D341Med (cell line): Measurements from ENCODE around the gene PLTP.
"Not testable (repeated sequence)": the region's sequence is repeated elsewhere in the genome, so short reads cannot be mapped to it uniquely, and the experiment has no call there.

Experiments used
- DNase-seq: peaks from one replicate; pipeline ENCODE4 v3.0.0; 2012; ENCODE audit warnings: low spot score

PLTP gene

GRCh38 chr20:45911486-45912343, at the start of gene PLTP:
TSS of gene PLTP (minus strand) at chr20:45912155. CDS start at chr20:45911452, 703 bp downstream.
- DNase-seq, result peak; percentile 89

- DNase-seq, result no peak
Observed at GRCh38 chr20:45959956-45960630, 48.1 kb upstream of the PLTP start.

DNA sequence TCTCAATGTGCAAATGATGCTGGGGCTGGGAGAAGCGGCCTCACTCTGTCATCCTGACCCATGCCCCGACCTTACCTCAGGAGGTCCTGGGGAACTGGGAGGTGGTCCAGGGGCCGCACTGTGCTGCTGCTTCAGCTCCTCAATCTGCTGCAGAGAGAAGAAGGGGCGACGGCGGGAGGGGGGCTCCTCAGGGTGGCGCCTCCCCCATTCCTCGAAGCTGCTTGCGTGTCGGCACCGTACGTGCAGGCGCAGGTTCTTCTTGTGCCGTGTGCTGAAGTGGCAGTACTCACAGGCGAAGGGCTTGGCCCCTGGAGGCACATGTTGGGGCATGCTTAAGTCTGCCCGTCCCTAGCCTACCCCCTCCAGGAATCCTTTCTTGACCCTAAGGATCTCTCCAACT, 47.2 kb upstream of the PLTP start:
- no peak for DNase-seq

DNA sequence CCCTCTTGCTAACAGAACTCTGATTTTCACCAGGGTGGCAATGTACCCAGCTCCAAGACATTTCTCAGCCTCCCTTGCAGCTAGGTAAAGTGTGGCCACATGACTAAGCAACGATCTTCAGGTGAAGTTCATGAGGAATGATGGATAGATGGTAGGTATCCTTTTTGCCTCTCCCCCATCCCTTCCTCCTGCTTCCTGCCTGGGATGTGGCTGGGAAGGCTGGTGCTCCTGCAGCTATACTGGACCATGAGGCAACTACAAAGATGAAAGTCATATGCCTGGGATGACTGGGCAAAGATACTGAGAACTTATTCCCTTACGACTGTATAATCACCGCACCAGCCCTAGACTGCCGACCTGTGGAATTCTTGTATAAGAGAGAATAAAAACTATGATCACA, 46.6 kb upstream of the PLTP start:
- DNase-seq, result no peak

DNA sequence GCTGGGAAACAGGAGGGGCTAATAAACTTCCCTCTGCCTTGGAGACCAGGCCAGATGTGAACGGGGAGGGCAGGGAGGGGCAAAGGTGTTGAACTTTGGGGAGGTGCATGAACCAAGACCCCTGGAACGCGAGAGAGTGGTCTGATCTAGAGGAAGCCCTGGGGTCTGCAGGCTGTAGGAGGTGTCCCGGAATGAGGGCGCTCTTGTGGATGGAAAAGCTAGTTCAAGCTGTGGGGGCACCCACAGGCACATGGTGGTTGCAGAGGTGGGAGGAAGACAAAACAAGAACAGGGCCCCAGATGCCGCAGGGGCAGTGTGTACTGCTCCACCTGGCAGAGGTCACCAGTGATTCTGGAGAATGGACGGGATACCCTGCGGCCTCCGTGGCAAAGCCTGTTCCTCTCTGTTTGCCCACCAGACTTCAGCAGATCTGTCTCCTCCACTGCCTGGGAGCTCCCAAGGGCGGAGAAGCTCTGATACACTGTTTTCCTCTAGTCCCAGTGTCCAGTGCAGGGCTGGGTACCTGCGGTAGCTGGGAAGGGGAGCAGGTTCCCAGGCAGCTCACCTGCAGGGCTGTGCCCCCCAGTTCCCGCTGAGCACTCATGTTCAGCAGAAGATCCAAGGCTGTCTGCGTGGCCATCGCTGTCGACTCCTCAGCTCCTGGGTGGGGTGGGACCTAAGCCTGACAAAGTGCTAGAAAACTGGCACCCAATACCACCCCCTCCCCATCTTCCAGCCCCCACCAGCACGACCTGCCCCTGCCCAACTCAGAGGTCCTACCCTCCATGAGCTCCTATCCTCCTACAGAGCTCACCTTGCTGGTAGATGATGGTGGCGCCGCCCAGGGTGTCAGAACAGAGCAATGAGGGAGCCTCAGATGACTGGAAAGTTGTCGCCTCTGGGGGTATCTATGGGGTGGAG, 45.3 kb upstream of the PLTP start:
- no peak for DNase-seq

DNA sequence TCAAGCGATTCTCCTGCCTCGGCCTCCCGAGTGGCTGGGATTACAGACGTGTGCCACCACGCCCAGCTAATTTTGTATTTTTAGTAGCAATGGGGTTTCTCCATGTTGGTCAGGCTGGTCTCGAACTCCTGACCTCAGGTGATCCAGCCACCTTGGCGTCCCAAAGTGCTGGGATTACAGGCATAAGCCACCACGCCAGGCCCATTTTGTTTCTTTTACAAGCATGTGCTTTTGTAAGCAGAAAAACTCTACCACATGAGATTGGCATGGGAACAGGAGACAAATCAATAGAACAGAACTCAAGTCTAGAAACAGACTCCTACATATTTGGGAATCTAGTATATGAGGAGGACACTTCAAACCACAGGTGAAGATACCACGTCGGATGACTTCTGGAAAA, 44.4 kb upstream of the PLTP start:
- not testable (repeated sequence) for DNase-seq

- DNase-seq, result peak; percentile 36
Observed at GRCh38 chr20:45953672-45954071, 41.7 kb upstream of the PLTP start.

DNA sequence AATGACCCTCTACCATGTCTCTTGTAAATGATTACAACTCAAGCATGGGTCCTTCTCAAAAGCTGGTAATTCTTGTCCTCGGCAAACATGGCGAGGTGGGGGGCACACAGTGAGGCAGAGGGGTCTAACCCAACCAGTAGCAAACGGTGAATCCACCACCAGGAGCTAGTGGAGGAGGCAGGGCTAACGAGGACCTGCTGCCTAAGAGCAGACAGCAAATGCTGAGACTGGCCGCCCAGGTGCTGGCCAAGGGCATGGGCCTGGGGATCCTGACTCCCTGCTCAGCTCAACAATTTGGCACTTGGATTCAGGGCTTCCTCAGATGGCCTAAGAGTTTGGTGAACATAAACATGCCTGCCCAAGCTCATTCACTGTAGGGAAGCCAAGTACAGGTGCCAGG, 40.9 kb upstream of the PLTP start:
- DNase-seq, result peak; percentile 26

DNA sequence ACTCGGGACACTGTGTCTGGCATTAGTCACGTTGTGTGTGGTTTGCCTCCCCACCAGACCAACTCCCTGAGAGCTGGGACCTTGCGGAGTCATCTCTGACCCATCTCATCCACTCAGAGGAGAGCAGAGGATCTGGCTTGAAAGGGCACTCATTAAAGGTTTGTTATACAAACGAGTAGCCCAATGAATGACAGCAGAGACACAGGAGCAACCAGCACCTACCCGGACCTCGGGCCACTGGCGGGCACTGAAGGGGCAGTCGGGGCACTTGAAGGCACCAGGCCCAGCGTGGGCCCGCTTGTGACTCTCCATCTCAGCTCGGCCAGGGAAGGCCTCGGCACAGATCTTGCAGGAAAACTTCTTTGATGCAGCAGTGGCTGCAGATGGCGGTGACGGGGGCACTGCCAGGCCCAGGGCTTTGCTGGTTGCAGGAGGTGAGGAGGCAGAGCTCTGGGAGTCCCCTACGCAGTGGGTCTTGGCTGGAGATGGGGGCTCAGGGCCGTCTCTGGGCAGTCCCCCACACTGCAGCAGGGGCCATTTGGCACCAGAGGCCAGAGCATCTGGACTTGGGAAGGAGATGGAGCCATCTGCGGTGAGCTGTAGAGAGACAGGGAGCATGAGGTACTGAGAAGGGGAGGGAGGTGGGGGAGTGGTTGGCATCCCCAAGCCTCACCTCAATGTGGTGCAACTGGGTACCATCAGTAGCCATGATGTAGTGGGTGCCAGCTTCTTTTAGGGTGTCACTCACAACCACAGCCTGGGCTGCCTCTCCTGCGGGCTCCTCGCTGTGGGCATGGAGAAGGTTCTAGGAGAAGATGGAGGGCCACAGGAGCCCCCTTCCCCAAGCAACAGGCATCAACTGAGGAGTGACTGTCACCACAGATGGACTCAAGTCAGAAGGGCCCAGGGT, 40.2 kb upstream of the PLTP start:
- peak; percentile 22 for DNase-seq

GRCh38 chr20:45950330-45950646, 38.3 kb upstream of the PLTP start:
- peak; percentile 27 for DNase-seq

DNA sequence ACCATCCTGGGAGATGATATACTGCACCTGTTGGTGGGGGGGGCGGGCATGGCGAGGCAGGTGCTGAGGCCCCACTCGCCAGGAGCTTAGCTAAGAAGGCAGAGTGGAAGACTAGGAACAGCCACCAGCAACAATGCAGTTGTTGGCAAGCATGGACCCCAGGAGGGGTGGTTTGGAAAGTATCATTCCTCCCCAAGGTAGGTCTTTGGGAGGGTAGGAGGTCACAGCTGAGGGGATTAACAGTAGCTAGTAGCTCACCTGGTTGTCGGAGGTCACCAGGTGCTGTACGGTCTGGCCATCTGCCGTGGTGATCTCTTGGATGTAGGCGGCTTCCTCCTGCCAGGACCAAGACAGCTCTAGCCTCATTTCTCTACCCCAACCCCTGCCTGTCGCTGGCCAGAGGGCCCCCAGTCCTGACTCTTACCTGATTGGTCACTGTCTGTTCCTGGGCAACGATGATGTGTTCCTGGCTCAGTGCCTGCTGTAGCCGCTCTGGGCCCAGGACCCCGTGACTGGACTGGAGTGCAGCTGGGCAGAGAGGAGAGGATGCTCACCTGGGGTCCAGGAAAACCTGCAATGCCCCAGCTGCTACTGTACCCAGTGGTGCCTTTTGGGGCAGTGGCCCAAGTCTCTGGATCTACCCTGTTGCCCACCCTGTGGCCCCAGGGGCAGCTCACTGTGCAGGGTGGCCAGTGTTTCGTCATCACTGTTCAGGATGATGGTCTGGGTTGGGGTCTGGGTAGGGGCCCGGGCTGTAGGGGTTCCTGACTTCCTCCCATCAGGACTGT, 37.8 kb upstream of the PLTP start:
- DNase-seq, result peak; percentile 20

- no peak for DNase-seq
Observed at GRCh38 chr20:45948742-45949541, 37.0 kb upstream of the PLTP start.

- no peak for DNase-seq
Observed at GRCh38 chr20:45948261-45948733, 36.3 kb upstream of the PLTP start.

DNA sequence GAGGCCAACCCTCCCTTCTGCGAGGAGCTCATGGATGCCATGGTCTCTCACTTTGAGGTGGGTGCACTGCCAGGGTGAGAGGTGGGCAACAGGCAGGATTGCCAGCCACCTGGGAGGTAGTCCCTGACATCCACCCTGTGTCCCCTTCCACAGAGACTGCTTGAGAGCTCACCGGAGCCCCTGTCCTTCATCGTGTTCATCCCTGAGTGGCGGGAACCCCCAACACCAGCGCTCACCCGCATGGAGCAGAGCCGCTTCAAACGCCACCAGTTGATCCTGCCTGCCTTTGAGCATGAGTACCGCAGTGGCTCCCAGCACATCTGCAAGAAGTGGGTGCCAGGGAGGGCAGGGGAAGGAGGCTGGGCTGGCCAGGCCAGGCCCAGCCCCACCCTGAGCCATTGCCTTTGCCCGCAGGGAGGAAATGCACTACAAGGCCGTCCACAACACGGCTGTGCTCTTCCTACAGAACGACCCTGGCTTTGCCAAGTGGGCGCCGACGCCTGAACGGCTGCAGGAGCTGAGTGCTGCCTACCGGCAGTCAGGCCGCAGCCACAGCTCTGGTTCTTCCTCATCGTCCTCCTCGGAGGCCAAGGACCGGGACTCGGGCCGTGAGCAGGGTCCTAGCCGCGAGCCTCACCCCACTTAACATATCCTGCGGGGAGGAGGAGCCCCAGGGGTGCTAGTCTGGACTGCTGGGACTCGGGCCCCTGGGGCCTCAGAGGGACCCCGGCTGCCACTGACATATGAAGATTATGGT, 35.3 kb upstream of the PLTP start:
- DNase-seq, result no peak

- no peak for DNase-seq
Observed at GRCh38 chr20:45946149-45946970, 34.4 kb upstream of the PLTP start.

GRCh38 chr20:45945678-45946148, 33.8 kb upstream of the PLTP start:
- DNase-seq, result no peak

DNA sequence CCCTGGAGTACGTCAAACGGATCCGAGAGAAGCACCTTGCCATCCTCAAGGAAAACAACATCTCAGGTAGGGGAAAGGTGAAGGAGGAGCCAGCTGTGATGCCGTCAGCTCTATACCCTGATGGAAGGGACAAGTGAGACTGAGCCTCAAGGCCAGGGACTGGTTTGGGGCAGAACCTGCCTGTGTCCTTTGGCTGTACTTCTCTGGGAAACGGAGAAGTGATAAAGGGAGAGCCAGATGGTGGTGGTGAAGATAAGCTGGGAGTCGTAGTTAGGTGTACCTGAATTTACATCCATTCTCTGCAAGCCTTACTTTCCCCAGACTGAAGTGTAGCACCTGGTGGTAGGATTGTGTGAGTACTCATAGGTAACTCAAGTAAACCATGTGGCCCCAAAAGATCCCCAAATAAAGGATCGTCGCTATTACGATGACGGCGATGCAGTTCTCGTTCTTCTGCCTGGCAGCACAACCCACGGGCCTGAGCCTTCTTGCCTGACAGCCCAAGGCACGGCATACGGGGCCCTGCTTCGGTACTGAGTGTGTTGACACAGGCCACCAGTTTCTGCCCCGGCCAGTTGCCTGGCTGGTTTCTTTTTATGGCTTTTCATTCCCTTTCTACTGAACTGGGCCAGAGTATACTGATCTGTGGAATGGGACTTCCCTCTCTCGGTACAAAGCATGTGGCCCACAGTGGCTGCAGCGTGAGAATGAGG, 33.2 kb upstream of the PLTP start:
- DNase-seq, result no peak
